GM12878 (cell line): ENCODE results near the gene C10orf105. TPM values are rescaled to one million over a fixed set of nuclear protein-coding genes. Genes with fewer than 3 reads are reported as not detected.

ENCODE experiments used
- ATAC-seq: fragments of 200-7000 bp; cut with Tn5 transposase; 3 replicates; pipeline ENCODE4 v1.9.1; 2020; ENCODE audit warnings: mild to moderate bottlenecking, moderate library complexity
- BruUV-seq: library from RNA; stranded (reverse); fragments of 400-500 nt; replicated peaks from 2 replicates; lab custom pipeline; 2021; lab: Mats Ljungman, UMichigan
- CTCF ChIA-PET: fragments of 300-600 bp; sonication (Branson Sonifier 250); formaldehyde crosslinking; extraction: SDS; loops from one replicate; lab custom pipeline; 2021; ENCODE audit warnings: inconsistent platforms; lab: Yijun Ruan, JAX
- POLR2A ChIA-PET: fragments of 350-600 bp; formaldehyde crosslinking; extraction: SDS; loops from one replicate; lab custom pipeline; 2021; ENCODE audit warnings: inconsistent platforms; lab: Charles Lee
- RAD21 ChIA-PET: fragments of 300-600 bp; sonication (Branson Sonifier 250); formaldehyde crosslinking; loops from one replicate; lab custom pipeline; 2023; ENCODE audit warnings: antibody characterized with exemption; ENCODE audit not compliant: unreplicated experiment; lab: Charles Lee
- SMC1A ChIA-PET: fragments of 300-600 bp; sonication (Branson Sonifier 250); formaldehyde crosslinking; loops from one replicate; lab custom pipeline; 2023; ENCODE audit not compliant: unreplicated experiment, uncharacterized antibody; lab: Charles Lee
- DNase-seq: peaks from one replicate; pipeline ENCODE4 v3.0.0-alpha.2; 2011; ENCODE audit warnings: low read depth, low spot score
- FAIRE-seq: peaks from 3 replicates; lab custom pipeline; 2011; peaks lifted over from hg19 to GRCh38; lab: Jason Lieb, UNC
- H2AFZ ChIP-seq: 2 replicates; pipeline ENCODE4 v1.6.0; 2011; ENCODE audit warnings: low read depth, low read length, control low read depth; ENCODE audit not compliant: control insufficient read depth
- H3K27ac ChIP-seq: 2 replicates; pipeline ENCODE4 v1.5.1; 2011; ENCODE audit warnings: control low read depth; ENCODE audit not compliant: control insufficient read depth, insufficient read depth
- H3K27me3 ChIP-seq, 2 experiments: replicated peaks in 1 of 2; 2 replicates each; pipeline versions ENCODE4 v1.6.0 to v1.6.1; 2011; ENCODE audit warnings: low read length in 1 of 2; ENCODE audit not compliant: control insufficient read depth in 2 of 2, insufficient read depth in 2 of 2
- H3K36me3 ChIP-seq, 2 experiments: 2 replicates each; pipeline ENCODE4 v1.5.1; 2011; ENCODE audit warnings: low read length in 1 of 2; ENCODE audit not compliant: control insufficient read depth in 2 of 2, insufficient read depth in 2 of 2
- H3K4me1 ChIP-seq: 2 replicates; pipeline ENCODE4 v1.6.1; 2011; ENCODE audit warnings: mild to moderate bottlenecking, low read length, moderate library complexity, mixed read lengths; ENCODE audit not compliant: control insufficient read depth, insufficient read depth
- H3K4me2 ChIP-seq: 2 replicates; pipeline ENCODE4 v1.6.0; 2011; ENCODE audit warnings: control low read depth; ENCODE audit not compliant: control insufficient read depth, insufficient read depth
- H3K4me3 ChIP-seq: fragments of 200-600 bp; sonication (generic); 2 replicates; pipeline ENCODE4 v1.5.1; 2016
- H3K79me2 ChIP-seq: 2 replicates; pipeline ENCODE4 v1.6.0; 2011; ENCODE audit warnings: low read length; ENCODE audit not compliant: control insufficient read depth, insufficient read depth
- H3K9ac ChIP-seq: 2 replicates; pipeline ENCODE4 v1.8.0; 2011; ENCODE audit warnings: low read length, control low read depth, mixed read lengths; ENCODE audit not compliant: control insufficient read depth, insufficient read depth
- H3K9me3 ChIP-seq: replicated peaks from 3 replicates; pipeline ENCODE4 v1.5.1; 2011; ENCODE audit warnings: mild to moderate bottlenecking, low read length; ENCODE audit not compliant: control insufficient read depth, insufficient read depth
- H4K20me1 ChIP-seq: 2 replicates; pipeline ENCODE4 v1.6.0; 2011; ENCODE audit not compliant: control insufficient read depth, insufficient read depth
- BCL11A ChIP-seq: IDR thresholded peaks from 2 replicates; pipeline ENCODE4 v1.6.1; 2011; ENCODE audit warnings: low read depth, low read length
- BRCA1 ChIP-seq: IDR thresholded peaks from 2 replicates; pipeline ENCODE4 v1.6.1; 2011; ENCODE audit warnings: low read depth, low read length, improper control_type of control experiment
- CHD1 ChIP-seq: IDR thresholded peaks from 2 replicates; pipeline ENCODE4 v1.6.1; 2012; ENCODE audit warnings: low read depth, low read length, improper control_type of control experiment
- CHD2 ChIP-seq: IDR thresholded peaks from 2 replicates; pipeline ENCODE4 v1.6.1; 2011; ENCODE audit warnings: low read depth, low read length, improper control_type of control experiment, borderline replicate concordance
- CREB1 ChIP-seq: IDR thresholded peaks from 2 replicates; pipeline ENCODE4 v1.6.1; 2012; ENCODE audit warnings: low read depth, mild to moderate bottlenecking, inconsistent platforms
- CREM ChIP-seq: IDR thresholded peaks from 2 replicates; pipeline ENCODE4 v1.6.1; 2014; ENCODE audit warnings: antibody characterized with exemption, low read depth
- ESRRA ChIP-seq: IDR thresholded peaks from 2 replicates; pipeline ENCODE4 v1.6.1; 2012; ENCODE audit warnings: mild to moderate bottlenecking, low read length, improper control_type of control experiment
- GABPA ChIP-seq: IDR thresholded peaks from 2 replicates; pipeline ENCODE4 v1.6.1; 2014; ENCODE audit warnings: antibody characterized with exemption, low read depth, mild to moderate bottlenecking, inconsistent platforms
- IRF4 ChIP-seq: IDR thresholded peaks from 2 replicates; pipeline ENCODE4 v1.6.1; 2011; ENCODE audit warnings: low read depth, low read length
- KLF5 ChIP-seq: fragments of 450-650 bp; IDR thresholded peaks from 2 replicates; pipeline ENCODE4 v1.6.1; 2014; ENCODE audit warnings: mild to moderate bottlenecking; ENCODE audit not compliant: partially characterized antibody
- MEF2A ChIP-seq: IDR thresholded peaks from 2 replicates; pipeline ENCODE4 v1.6.1; 2011; ENCODE audit warnings: low read depth, mild to moderate bottlenecking, low read length, moderate library complexity; ENCODE audit not compliant: insufficient read depth
- NFYB ChIP-seq: IDR thresholded peaks from 2 replicates; pipeline ENCODE4 v1.6.1; 2011; ENCODE audit warnings: low read depth, mild to moderate bottlenecking, low read length, improper control_type of control experiment, moderate library complexity; ENCODE audit not compliant: insufficient read depth
- NR2F1 ChIP-seq: fragments of 450-650 bp; conservative IDR thresholded peaks from 2 replicates; pipeline ENCODE4 v1.6.1; 2017; ENCODE audit warnings: mild to moderate bottlenecking
- POLR2AphosphoS2 ChIP-seq: IDR thresholded peaks from 2 replicates; pipeline ENCODE4 v1.6.1; 2011; ENCODE audit warnings: low read depth, mild to moderate bottlenecking, low read length, improper control_type of control experiment, moderate library complexity
- RELA ChIP-seq: fragments of 450-650 bp; IDR thresholded peaks from 2 replicates; pipeline ENCODE4 v1.8.0; 2014; ENCODE audit warnings: borderline replicate concordance; ENCODE audit not compliant: partially characterized antibody
- SPI1 ChIP-seq: IDR thresholded peaks from 2 replicates; pipeline ENCODE4 v1.6.1; 2011; ENCODE audit warnings: low read depth, mild to moderate bottlenecking, low read length, moderate library complexity, borderline replicate concordance; ENCODE audit not compliant: insufficient read depth
- TAF1 ChIP-seq: IDR thresholded peaks from 2 replicates; pipeline ENCODE4 v1.6.1; 2011; ENCODE audit warnings: mild to moderate bottlenecking, low read depth, low read length, borderline replicate concordance
- TCF7 ChIP-seq: IDR thresholded peaks from 2 replicates; pipeline ENCODE4 v1.6.1; 2014; ENCODE audit warnings: antibody characterized with exemption, borderline replicate concordance
- ZNF592 ChIP-seq: fragments of 450-650 bp; IDR thresholded peaks from 2 replicates; pipeline ENCODE4 v1.6.1; 2017; ENCODE audit warnings: mild to moderate bottlenecking, moderate library complexity
- WGBS: methylation state at CpG from one replicate; pipeline ENCODE4 v1.1.6; 2016; ENCODE audit warnings: low lambda C conversion rate; ENCODE audit not compliant: insufficient replicate concordance, insufficient coverage; ENCODE audit errors: missing lambda C conversion rate; 5-methylcytosine and 5-hydroxymethylcytosine counted together
- in situ Hi-C: fragments of 300-500 bp; cut with MboI; formaldehyde crosslinking; loops from 9 replicates; pipeline ENCODE4 v1.14.3; 2018; ENCODE audit warnings: mixed read lengths
- intact Hi-C: fragments of 100-400 bp; cut with micrococcal nuclease; formaldehyde crosslinking; loops from one replicate; pipeline ENCODE4 v1.14.2; 2022; ENCODE audit not compliant: unreplicated experiment
- polyA plus RNA-seq, 11 experiments: library from polyadenylated mRNA; depleted of rRNA in 4 of 11; unstranded in 6 of 11; stranded (reverse) in 5 of 11; fragments of >200 nt; fragmentation: Nextera tagmentation in 4 of 11; fragmentation: Illumina TruSeq in 1 of 11; extraction: Ambion mirVana in 4 of 11; extraction: Trizol in 1 of 11; gene quantifications; 1 replicate in 1 of 11; 2 replicates in 10 of 11; pipeline versions ENCODE4 v1.2.1 to v1.2.3, GENCODE V29; 2011 to 2016; ENCODE audit warnings: inconsistent platforms in 2 of 11, missing spikeins in 2 of 11, low read depth in 1 of 11
- total RNA-seq, 4 experiments: library from RNA; depleted of rRNA in 3 of 4; stranded (reverse); fragments of >200 nt in 3 of 4; fragmentation: Illumina TruSeq in 1 of 4; extraction: Trizol in 1 of 4; gene quantifications; 2 replicates each; pipeline versions ENCODE4 v1.2.1 to v1.2.3, GENCODE V29; 2013 to 2021

Gene C10orf105
- total and polyA plus RNA-seq, 10 of the 15 experiments (the other 5 are each of a cell fraction or from before 2014, with no cell fraction given) = 0.04 to 0.06 (median 0.05) TPM; not detected in 7

- FAIRE-seq (no peak), ATAC-seq (no peak), DNase-seq (no peak)
- RAD21 ChIA-PET = interaction anchor here (1.4 kb wide), 1 partner anchor 20 kb away, joined by 3 read pairs; no protein-coding TSS in a partner anchor
- WGBS = 25% methylated on average over 8 of the region's 8 CpGs
- Histone ChIP-seq H3K9me3 (no peaks in the 10 kb centered on the region), H3K4me1 (peaks cover 49% of the 10 kb centered on the region), H3K4me3 (no peak overlapping the region), H3K79me2 (no peaks in the 10 kb centered on the region), H3K27ac (no peak overlapping the region), H2AFZ (no peak overlapping the region), H3K27me3 (no peaks in the 10 kb centered on the region; a peak in 1 of 4 replicates), H4K20me1 (no peaks in the 10 kb centered on the region), H3K36me3 (peaks cover 0 to 2% of the 10 kb centered on the region in 2 experiments; a peak in 1 of 4 replicates), H3K4me2 (no peak overlapping the region), H3K9ac (no peak overlapping the region)
- SMC1A ChIA-PET = interaction anchor here (1.7 kb wide), 1 partner anchor 14 kb away, joined by 9 read pairs; no protein-coding TSS in a partner anchor
- BruUV-seq = no TSS peak
- CTCF ChIA-PET = interaction anchor here (0.7 to 1.6 kb wide), 2 partner anchors 20 to 144 kb away, joined by 3 to 4 read pairs; no protein-coding TSS in a partner anchor
- in situ Hi-C loops = no loop called here
- intact Hi-C loops = no loop called here
- POLR2A ChIA-PET = interaction anchor here (1.1 kb wide), 1 partner anchor 14 kb away, joined by 3 read pairs; no protein-coding TSS in a partner anchor
- TF ChIP-seq TAF1 (no peak), ESRRA (no peak), RELA (no peak), CREB1 (no peak), POLR2AphosphoS2 (no peak), TCF7 (no peak), CHD1 (no peak), CREM (no peak), ZNF592 (no peak), KLF5 (no peak), GABPA (no peak), SPI1 (no peak), BRCA1 (no peak), NR2F1 (no peak), IRF4 (no peak), NFYB (no peak), BCL11A (no peak), MEF2A (no peak), CHD2 (no peak)
Measured at GRCh38 chr10:71752391-71753090, 33.0 kb upstream of the C10orf105 start.
